ENCODE results near the gene UBE2R2.

The UBE2R2 gene

DNA sequence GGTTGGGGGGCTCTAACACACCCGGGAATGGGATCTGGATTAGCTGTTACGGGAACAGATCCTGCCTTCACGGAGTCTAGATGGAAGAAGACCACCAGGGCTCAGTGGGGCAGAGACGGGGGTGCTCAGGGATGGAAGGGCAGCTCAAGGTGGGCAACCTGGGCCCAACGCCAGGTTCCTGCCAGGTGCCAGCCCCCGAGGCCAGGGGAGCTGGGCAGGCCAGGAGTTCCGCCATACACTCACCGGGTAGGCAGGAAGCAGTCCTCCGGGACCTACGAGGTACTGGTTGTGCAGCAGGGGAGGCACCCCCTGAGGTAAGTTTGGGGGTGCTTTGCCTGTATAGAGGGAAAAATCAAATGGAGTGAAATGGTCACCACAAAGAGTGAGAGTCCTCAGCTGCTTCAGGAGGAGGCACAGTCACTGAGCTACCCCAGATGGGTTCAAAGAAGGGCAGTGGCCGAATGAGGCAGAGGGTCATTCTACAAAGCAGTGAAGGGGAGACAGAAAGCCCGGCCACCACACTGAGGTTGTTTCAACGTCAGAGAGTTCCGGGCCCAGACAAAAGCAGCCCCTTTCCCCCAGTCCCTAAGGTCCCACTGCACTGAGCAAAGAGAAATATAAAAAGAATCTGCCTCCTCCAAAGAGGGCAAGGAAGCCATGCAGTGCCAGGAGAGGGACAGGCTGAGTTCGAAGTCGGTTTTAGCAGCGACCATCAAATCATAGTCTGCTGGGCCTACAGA lies 110.0 kb downstream of the UBE2R2 start:
- Histone ChIP-seq H4K20me1 (ENCODE audit: insufficient read depth, low read length, poor library complexity, severe bottlenecking) (no peaks in the 10 kb centered on the region), H3K9ac (ENCODE audit: low read depth, low read length, poor library complexity, severe bottlenecking) (no peak overlapping the region), H3K4me3 (ENCODE audit: low read length, poor library complexity, severe bottlenecking) (no peak overlapping the region), H3K4me2 (ENCODE audit: low read depth, low read length, poor library complexity, severe bottlenecking) (no peak overlapping the region), H3K9me2 (replicated peaks; ENCODE audit: low read depth, low read length) (no peaks in the 10 kb centered on the region), H3K27me3 (ENCODE audit: insufficient read depth, low read length, poor library complexity, severe bottlenecking) (no peaks in the 10 kb centered on the region), H3K36me3 (ENCODE audit: insufficient read depth, low read length) (peaks cover 97% of the 10 kb centered on the region), H3K79me2 (ENCODE audit: insufficient read depth, low read length) (no peaks in the 10 kb centered on the region), H2AFZ (ENCODE audit: low read length) (no peak overlapping the region), H3K4me1 (ENCODE audit: insufficient read depth, low read length, poor library complexity, severe bottlenecking) (no peaks in the 10 kb centered on the region), H3F3A (ENCODE audit: low read depth) (no peaks in the 10 kb centered on the region), H3K9me3 (ENCODE audit: insufficient read depth, low read depth, low read length) (no peaks in the 10 kb centered on the region)
- TF ChIP-seq, protein P1, sequence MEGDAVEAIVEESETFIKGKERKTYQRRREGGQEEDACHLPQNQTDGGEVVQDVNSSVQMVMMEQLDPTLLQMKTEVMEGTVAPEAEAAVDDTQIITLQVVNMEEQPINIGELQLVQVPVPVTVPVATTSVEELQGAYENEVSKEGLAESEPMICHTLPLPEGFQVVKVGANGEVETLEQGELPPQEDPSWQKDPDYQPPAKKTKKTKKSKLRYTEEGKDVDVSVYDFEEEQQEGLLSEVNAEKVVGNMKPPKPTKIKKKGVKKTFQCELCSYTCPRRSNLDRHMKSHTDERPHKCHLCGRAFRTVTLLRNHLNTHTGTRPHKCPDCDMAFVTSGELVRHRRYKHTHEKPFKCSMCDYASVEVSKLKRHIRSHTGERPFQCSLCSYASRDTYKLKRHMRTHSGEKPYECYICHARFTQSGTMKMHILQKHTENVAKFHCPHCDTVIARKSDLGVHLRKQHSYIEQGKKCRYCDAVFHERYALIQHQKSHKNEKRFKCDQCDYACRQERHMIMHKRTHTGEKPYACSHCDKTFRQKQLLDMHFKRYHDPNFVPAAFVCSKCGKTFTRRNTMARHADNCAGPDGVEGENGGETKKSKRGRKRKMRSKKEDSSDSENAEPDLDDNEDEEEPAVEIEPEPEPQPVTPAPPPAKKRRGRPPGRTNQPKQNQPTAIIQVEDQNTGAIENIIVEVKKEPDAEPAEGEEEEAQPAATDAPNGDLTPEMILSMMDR (conservative IDR thresholded peaks at IDR 0.05; ENCODE audit: low read length) = no peak
- TF ChIP-seq EZH2phosphoT487 (IDR thresholded peaks at IDR 0.05; ENCODE audit: borderline replicate concordance) = no peak

DNA sequence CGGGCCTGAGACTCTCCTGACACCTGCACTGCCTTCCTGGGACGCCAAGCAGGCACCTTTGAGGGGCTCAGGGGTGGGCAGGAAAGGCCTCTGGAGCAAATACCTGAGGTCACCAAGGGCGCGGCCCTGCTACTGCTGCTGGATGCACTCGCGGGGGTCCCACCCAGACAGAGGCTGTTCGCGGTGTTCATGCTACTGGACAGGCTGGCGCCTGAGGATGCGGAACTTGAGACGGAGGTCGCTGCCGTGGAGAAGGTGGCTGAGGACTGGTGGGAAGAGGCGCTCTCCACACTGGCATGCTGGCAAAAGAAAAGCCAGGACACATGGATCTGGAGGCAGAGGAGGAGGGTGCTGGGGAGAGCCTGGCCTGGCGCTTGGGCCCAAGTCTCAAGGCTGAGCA lies 110.7 kb downstream of the UBE2R2 start:
- Histone ChIP-seq H3K4me2 (ENCODE audit: low read depth, low read length, poor library complexity, severe bottlenecking) (no peak overlapping the region), H3K9me2 (replicated peaks; ENCODE audit: low read depth, low read length) (no peaks in the 10 kb centered on the region), H3K4me3 (ENCODE audit: low read length, poor library complexity, severe bottlenecking) (no peak overlapping the region), H3K9ac (ENCODE audit: low read depth, low read length, poor library complexity, severe bottlenecking) (no peak overlapping the region), H3K4me1 (ENCODE audit: insufficient read depth, low read length, poor library complexity, severe bottlenecking) (no peaks in the 10 kb centered on the region), H4K20me1 (ENCODE audit: insufficient read depth, low read length, poor library complexity, severe bottlenecking) (no peaks in the 10 kb centered on the region), H3F3A (ENCODE audit: low read depth) (no peaks in the 10 kb centered on the region), H3K27me3 (ENCODE audit: insufficient read depth, low read length, poor library complexity, severe bottlenecking) (no peaks in the 10 kb centered on the region), H2AFZ (ENCODE audit: low read length) (no peak overlapping the region), H3K36me3 (ENCODE audit: insufficient read depth, low read length) (peaks cover 97% of the 10 kb centered on the region), H3K9me3 (ENCODE audit: insufficient read depth, low read depth, low read length) (no peaks in the 10 kb centered on the region), H3K79me2 (ENCODE audit: insufficient read depth, low read length) (no peaks in the 10 kb centered on the region)
- TF ChIP-seq EZH2phosphoT487 (IDR thresholded peaks at IDR 0.05; ENCODE audit: borderline replicate concordance) = no peak
- TF ChIP-seq, protein P1 (conservative IDR thresholded peaks at IDR 0.05; ENCODE audit: low read length) = no peak

DNA sequence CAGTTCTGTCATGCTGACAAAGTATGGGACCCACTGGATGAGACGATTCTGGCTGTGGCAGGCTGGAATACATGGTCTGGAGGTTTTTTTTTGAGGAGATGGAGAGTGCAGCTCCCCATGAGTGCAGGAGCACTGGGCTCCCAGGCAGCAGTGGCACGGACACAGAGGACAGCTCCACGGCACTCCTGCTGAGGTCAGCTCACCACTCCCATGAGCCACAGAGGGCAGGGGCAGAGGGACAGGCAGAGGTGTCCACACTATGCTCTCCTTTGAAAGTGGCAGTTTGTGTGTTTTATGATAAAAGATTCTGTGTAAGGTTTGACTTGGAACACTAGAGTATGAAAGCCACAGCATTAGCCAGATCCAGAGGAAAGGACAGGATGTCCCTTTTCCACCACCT lies 114.4 kb downstream of the UBE2R2 start:
- Histone ChIP-seq H4K20me1 (ENCODE audit: insufficient read depth, low read length, poor library complexity, severe bottlenecking) (no peaks in the 10 kb centered on the region), H2AFZ (ENCODE audit: low read length) (no peak overlapping the region), H3K36me3 (ENCODE audit: insufficient read depth, low read length) (peaks cover 96% of the 10 kb centered on the region; the same call in 1 of the 2 replicates), H3K4me2 (ENCODE audit: low read depth, low read length, poor library complexity, severe bottlenecking) (no peak overlapping the region), H3K4me1 (ENCODE audit: insufficient read depth, low read length, poor library complexity, severe bottlenecking) (no peaks in the 10 kb centered on the region), H3K9ac (ENCODE audit: low read depth, low read length, poor library complexity, severe bottlenecking) (no peak overlapping the region), H3K27me3 (ENCODE audit: insufficient read depth, low read length, poor library complexity, severe bottlenecking) (no peaks in the 10 kb centered on the region), H3K9me3 (ENCODE audit: insufficient read depth, low read depth, low read length) (no peaks in the 10 kb centered on the region), H3F3A (ENCODE audit: low read depth) (no peaks in the 10 kb centered on the region), H3K9me2 (replicated peaks; ENCODE audit: low read depth, low read length) (no peaks in the 10 kb centered on the region), H3K4me3 (ENCODE audit: low read length, poor library complexity, severe bottlenecking) (no peak overlapping the region), H3K79me2 (ENCODE audit: insufficient read depth, low read length) (no peaks in the 10 kb centered on the region)
- no peak for TF ChIP-seq EZH2phosphoT487 (IDR thresholded peaks at IDR 0.05; ENCODE audit: borderline replicate concordance)
- TF ChIP-seq, protein P1 (conservative IDR thresholded peaks at IDR 0.05; ENCODE audit: low read length) = no peak

Data from Loucy (cell line).